ENCODE measurements around the gene ZNF142.

The ZNF142 gene

DNA sequence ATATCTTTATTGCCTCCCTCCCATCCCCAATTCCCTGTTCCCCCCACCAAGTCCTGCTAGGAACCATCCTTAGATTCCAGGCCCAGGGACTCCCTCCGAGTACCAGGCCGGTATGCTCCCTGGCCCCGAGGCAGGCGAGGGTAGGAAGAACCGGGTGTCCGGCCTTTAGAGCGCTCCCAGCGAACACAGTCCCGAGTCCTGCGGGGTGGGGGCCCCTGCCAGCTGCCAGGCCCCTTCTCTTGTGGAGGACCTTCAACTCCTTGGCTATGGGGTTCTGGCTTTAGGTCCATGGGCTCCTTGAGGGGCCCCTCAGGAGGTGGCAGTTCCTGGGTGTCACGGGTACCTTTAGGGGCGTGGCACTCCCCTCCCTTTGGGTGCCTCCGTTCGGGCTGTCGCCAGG lies 4.5 kb upstream of the ZNF142 start:
- H3K4me1 Mint-ChIP-seq (ENCODE audit: low read depth), result peaks cover 10% of the 10 kb centered on the region
- no peaks in the 10 kb centered on the region for H3K27me3 Mint-ChIP-seq (ENCODE audit: low read depth)
- H3K4me3 Mint-ChIP-seq, result no peak overlapping the region
- H3K36me3 Mint-ChIP-seq (ENCODE audit: low read depth), result peaks cover 45% of the 10 kb centered on the region
- no peak overlapping the region for H3K27ac Mint-ChIP-seq
- H3K9me3 Mint-ChIP-seq, result no peaks in the 10 kb centered on the region
- no peak for DNase-seq (ENCODE audit: low spot score)

DNA sequence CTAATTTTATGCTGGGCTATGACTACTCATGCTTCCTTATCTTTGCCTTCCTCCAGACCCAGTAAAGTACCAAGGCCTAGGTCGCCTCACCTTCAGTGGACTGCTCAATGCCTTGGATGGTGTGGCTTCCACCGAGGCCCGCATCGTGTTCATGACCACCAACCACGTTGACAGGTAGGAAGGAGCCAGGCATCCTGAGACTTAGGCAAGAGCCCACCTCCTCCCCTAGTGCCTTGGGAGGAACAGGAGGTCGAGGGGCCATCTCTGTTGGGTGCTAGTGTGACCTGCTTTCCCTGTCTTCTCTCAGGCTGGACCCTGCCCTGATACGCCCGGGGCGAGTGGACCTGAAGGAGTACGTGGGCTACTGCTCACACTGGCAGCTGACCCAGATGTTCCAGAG lies 3.4 kb upstream of the ZNF142 start:
- no peak for DNase-seq (ENCODE audit: low spot score)
- Mint-ChIP-seq H3K4me3 (no peak overlapping the region), H3K9me3 (no peaks in the 10 kb centered on the region), H3K4me1 (ENCODE audit: low read depth) (peaks cover 15% of the 10 kb centered on the region), H3K36me3 (ENCODE audit: low read depth) (peaks cover 50% of the 10 kb centered on the region), H3K27ac (no peak overlapping the region), H3K27me3 (ENCODE audit: low read depth) (no peaks in the 10 kb centered on the region)

GRCh38 chr2:218662377-218662776 lies 3.0 kb upstream of the ZNF142 start:
- H3K9me3 Mint-ChIP-seq, result no peaks in the 10 kb centered on the region
- peaks cover 17% of the 10 kb centered on the region for H3K4me1 Mint-ChIP-seq (ENCODE audit: low read depth)
- DNase-seq (ENCODE audit: low spot score), result no peak
- H3K27ac Mint-ChIP-seq, result no peak overlapping the region
- no peak overlapping the region for H3K4me3 Mint-ChIP-seq
- H3K27me3 Mint-ChIP-seq (ENCODE audit: low read depth), result no peaks in the 10 kb centered on the region
- peaks cover 51% of the 10 kb centered on the region for H3K36me3 Mint-ChIP-seq (ENCODE audit: low read depth)

DNA sequence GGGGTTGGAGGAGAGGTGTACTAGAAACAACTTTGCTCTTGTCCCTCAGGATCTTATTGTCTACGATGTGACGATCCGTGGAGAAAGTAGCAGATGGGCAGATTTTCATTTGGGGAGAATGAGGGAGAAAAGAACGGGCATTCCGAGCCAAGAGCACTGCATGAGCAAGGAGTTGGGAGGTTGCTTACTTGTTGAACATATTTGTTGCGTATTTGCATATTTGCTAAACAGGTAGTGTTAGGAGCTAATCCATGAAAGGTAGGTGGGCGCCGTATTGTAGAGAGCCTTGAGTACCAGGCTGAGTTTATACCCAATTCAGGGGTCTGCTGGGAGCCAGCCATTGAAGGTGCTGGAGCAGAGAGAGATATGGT lies 550 bp upstream of the ZNF142 start:
- no peaks in the 10 kb centered on the region for H3K27me3 Mint-ChIP-seq (ENCODE audit: low read depth)
- H3K27ac Mint-ChIP-seq, result peak overlapping the region; percentile 88
- no peaks in the 10 kb centered on the region for H3K9me3 Mint-ChIP-seq
- peaks cover 19% of the 10 kb centered on the region for H3K4me1 Mint-ChIP-seq (ENCODE audit: low read depth)
- H3K4me3 Mint-ChIP-seq, result peak overlapping the region; percentile 92
- peaks cover 45% of the 10 kb centered on the region for H3K36me3 Mint-ChIP-seq (ENCODE audit: low read depth)
- DNase-seq (ENCODE audit: low spot score), result no peak

DNA sequence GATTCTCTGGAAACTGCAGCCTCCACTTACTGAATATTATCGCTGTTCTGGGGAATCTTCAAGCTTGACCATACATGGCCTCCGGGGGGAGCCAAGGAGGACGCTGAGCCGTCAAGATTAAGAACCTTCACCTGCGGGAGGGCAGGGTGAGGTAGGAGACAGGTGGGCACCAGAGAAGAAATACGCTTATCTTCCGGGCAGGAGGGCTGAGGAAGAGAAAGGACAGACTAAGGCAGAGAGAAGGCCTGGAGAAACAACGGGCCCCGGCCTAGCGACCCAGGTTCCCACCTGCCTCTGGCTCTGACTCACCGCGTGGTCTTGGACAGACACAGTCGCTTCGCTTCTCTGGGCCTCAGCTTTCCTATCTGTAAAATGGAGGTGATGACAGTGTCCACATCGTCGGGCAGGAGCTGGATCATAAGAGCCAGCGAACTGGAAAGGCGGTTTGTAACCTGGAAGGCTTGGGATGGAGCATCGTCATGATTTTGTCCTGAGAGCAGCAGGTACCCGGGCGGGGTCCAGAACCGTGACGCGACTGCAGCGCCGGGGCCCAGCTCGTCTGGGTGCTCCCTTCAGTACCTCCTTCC lies 659 bp downstream of the ZNF142 start:
- Mint-ChIP-seq H3K4me3 (peak overlapping the region; percentile 92), H3K4me1 (ENCODE audit: low read depth) (peaks cover 19% of the 10 kb centered on the region), H3K36me3 (ENCODE audit: low read depth) (peaks cover 43% of the 10 kb centered on the region), H3K27ac (peak overlapping the region; percentile 88), H3K9me3 (no peaks in the 10 kb centered on the region), H3K27me3 (ENCODE audit: low read depth) (no peaks in the 10 kb centered on the region)
- DNase-seq (ENCODE audit: low spot score), result peak; percentile 32

DNA sequence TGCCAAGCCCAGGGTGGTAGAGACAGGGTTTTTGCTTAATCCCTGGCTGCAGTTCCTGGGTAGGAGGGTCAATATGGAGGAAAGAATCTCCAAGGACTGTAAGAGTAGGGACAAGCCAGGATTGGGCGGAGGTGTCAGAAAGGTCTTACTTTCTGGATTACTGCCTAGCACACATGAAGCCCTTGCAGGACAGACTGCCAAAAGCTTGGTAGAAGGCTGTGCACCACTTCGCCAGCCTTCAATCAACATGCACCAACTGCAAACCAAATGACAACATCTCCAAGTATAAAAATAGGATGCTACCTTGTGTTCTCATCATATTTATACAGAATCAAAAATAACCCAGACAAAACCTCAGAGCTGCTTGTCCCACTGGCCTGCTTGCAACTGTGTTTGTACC lies 3.7 kb downstream of the ZNF142 start:
- Mint-ChIP-seq H3K9me3 (no peaks in the 10 kb centered on the region), H3K4me1 (ENCODE audit: low read depth) (peaks cover 19% of the 10 kb centered on the region), H3K27ac (no peak overlapping the region), H3K36me3 (ENCODE audit: low read depth) (peaks cover 29% of the 10 kb centered on the region), H3K4me3 (no peak overlapping the region), H3K27me3 (ENCODE audit: low read depth) (no peaks in the 10 kb centered on the region)
- DNase-seq (ENCODE audit: low spot score), result no peak

- DNase-seq (ENCODE audit: low spot score), result no peak
- no peaks in the 10 kb centered on the region for H3K4me1 Mint-ChIP-seq (ENCODE audit: low read depth)
- H3K27ac Mint-ChIP-seq, result no peak overlapping the region
- peaks cover 45% of the 10 kb centered on the region for H3K36me3 Mint-ChIP-seq (ENCODE audit: low read depth)
- no peaks in the 10 kb centered on the region for H3K27me3 Mint-ChIP-seq (ENCODE audit: low read depth)
- no peaks in the 10 kb centered on the region for H3K9me3 Mint-ChIP-seq
- H3K4me3 Mint-ChIP-seq, result no peak overlapping the region
Observed at GRCh38 chr2:218648787-218649100, 10.7 kb downstream of the ZNF142 start.

DNA sequence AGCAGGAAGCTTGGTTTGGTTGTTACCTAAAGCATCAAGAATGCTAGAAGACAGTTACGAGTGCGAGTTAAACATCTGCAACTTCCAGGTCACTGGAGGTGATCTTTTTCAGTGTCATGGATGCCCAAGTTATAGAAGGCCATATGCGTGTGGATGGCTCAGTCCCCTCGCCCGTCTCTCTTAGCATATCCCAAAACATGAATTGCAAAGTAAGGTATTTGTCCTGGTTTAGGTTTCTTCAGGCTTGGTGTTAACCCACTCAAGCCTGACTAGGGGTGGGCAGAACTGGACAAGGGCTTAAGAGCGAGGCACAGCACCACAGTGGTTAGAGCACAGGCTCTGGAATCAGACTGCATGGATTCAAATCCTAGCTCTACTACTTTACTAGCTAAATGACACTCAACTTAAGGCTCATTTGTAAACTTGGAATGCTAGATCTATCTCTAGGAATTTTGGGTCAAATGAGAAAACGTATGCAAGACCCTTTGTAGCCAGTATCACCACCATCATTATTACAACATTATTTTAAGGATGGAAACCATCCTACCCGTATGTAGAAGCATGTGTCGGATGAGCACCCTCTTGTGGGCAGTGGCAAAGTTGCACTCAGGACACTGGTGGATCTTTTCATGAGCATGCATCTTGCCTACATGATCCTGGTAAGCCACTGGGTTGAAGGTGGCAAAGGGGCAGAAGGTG lies 11.2 kb downstream of the ZNF142 start:
- Mint-ChIP-seq H3K36me3 (ENCODE audit: low read depth) (peaks cover 45% of the 10 kb centered on the region), H3K27me3 (ENCODE audit: low read depth) (no peaks in the 10 kb centered on the region), H3K4me3 (no peak overlapping the region), H3K27ac (no peak overlapping the region), H3K9me3 (no peaks in the 10 kb centered on the region), H3K4me1 (ENCODE audit: low read depth) (no peaks in the 10 kb centered on the region)
- peak; percentile 39 for DNase-seq (ENCODE audit: low spot score)

GRCh38 chr2:218645126-218645525 lies 14.3 kb downstream of the ZNF142 start:
- Mint-ChIP-seq H3K9me3 (no peaks in the 10 kb centered on the region), H3K27me3 (ENCODE audit: low read depth) (no peaks in the 10 kb centered on the region), H3K4me1 (ENCODE audit: low read depth) (no peaks in the 10 kb centered on the region), H3K36me3 (ENCODE audit: low read depth) (peaks cover 47% of the 10 kb centered on the region), H3K27ac (no peak overlapping the region), H3K4me3 (no peak overlapping the region)
- DNase-seq (ENCODE audit: low spot score), result no peak

GRCh38 chr2:218644721-218645120 lies 14.7 kb downstream of the ZNF142 start:
- Mint-ChIP-seq H3K9me3 (no peaks in the 10 kb centered on the region), H3K36me3 (ENCODE audit: low read depth) (peaks cover 47% of the 10 kb centered on the region), H3K27me3 (ENCODE audit: low read depth) (no peaks in the 10 kb centered on the region), H3K27ac (no peak overlapping the region), H3K4me1 (ENCODE audit: low read depth) (no peaks in the 10 kb centered on the region), H3K4me3 (no peak overlapping the region)
- no peak for DNase-seq (ENCODE audit: low spot score)

GRCh38 chr2:218643751-218644310 lies 15.6 kb downstream of the ZNF142 start:
- DNase-seq (ENCODE audit: low spot score), result no peak
- Mint-ChIP-seq H3K27me3 (ENCODE audit: low read depth) (no peaks in the 10 kb centered on the region), H3K4me1 (ENCODE audit: low read depth) (no peaks in the 10 kb centered on the region), H3K36me3 (ENCODE audit: low read depth) (peaks cover 48% of the 10 kb centered on the region), H3K27ac (no peak overlapping the region), H3K9me3 (no peaks in the 10 kb centered on the region), H3K4me3 (no peak overlapping the region)

GRCh38 chr2:218642786-218643185 lies 16.6 kb downstream of the ZNF142 start:
- H3K36me3 Mint-ChIP-seq (ENCODE audit: low read depth), result peaks cover 49% of the 10 kb centered on the region

GRCh38 chr2:218642121-218642656 lies 17.2 kb downstream of the ZNF142 start:
- H3K4me3 Mint-ChIP-seq, result no peak overlapping the region
- no peaks in the 10 kb centered on the region for H3K4me1 Mint-ChIP-seq (ENCODE audit: low read depth)
- H3K9me3 Mint-ChIP-seq, result no peaks in the 10 kb centered on the region
- no peak for DNase-seq (ENCODE audit: low spot score)
- no peaks in the 10 kb centered on the region for H3K27me3 Mint-ChIP-seq (ENCODE audit: low read depth)
- peaks cover 48% of the 10 kb centered on the region for H3K36me3 Mint-ChIP-seq (ENCODE audit: low read depth)
- no peak overlapping the region for H3K27ac Mint-ChIP-seq

More at GRCh38 chr2:218642786-218643185, 16.6 kb downstream of the ZNF142 start:
- H3K9me3 Mint-ChIP-seq, result no peaks in the 10 kb centered on the region
- H3K27ac Mint-ChIP-seq, result no peak overlapping the region
- no peak overlapping the region for H3K4me3 Mint-ChIP-seq
- H3K27me3 Mint-ChIP-seq (ENCODE audit: low read depth), result no peaks in the 10 kb centered on the region
- no peaks in the 10 kb centered on the region for H3K4me1 Mint-ChIP-seq (ENCODE audit: low read depth)
- no peak for DNase-seq (ENCODE audit: low spot score)

- no peak for DNase-seq (ENCODE audit: low spot score)
- Mint-ChIP-seq H3K27me3 (ENCODE audit: low read depth) (no peaks in the 10 kb centered on the region), H3K27ac (no peak overlapping the region), H3K9me3 (no peaks in the 10 kb centered on the region), H3K36me3 (ENCODE audit: low read depth) (peaks cover 43% of the 10 kb centered on the region), H3K4me3 (no peak overlapping the region), H3K4me1 (ENCODE audit: low read depth) (no peaks in the 10 kb centered on the region)
Observed at GRCh38 chr2:218638372-218638771, 21.1 kb downstream of the ZNF142 start.

All from T-helper 2 cell treated with Interferon-gamma antibody and Interleukin-4, amounts not matched to agents 5 μg/mL and 100 μg/mL, for 36 hours (primary cell).